ENCODE data around the gene SCFD2. TPM values are rescaled to one million over a fixed set of nuclear protein-coding genes. Genes with fewer than 3 reads are reported as not detected.

The SCFD2 gene
- total and polyA plus RNA-seq, 2 of the 8 experiments (the other 6 are each of a cell fraction or from before 2014, with no cell fraction given) = 6.2 to 10.2 TPM

- H3K9me3 ChIP-seq (ENCODE audit: insufficient read depth in 2 of 2, low read depth in 1 of 2, low read length in 1 of 2) = no peaks in the 10 kb centered on the region
- no peak overlapping the region for H3K27ac ChIP-seq (ENCODE audit: low read depth, low read length)
- no peaks in the 10 kb centered on the region for H3K27me3 ChIP-seq (replicated peaks in 1 of 4; ENCODE audit: control insufficient read depth in 3 of 4, extremely low read depth in 1 of 4, insufficient read depth in 3 of 4, low read length in 3 of 4)
- H3K18ac ChIP-seq (ENCODE audit: extremely low read depth, low read length) = no peak overlapping the region
- DNase-seq (ENCODE audit: low read depth in 1 of 2, low spot score in 2 of 2) = no peak
- H3K4me1 ChIP-seq (replicated peaks in 1 of 4; ENCODE audit: control insufficient read depth in 3 of 4, insufficient read depth in 4 of 4, low read length in 3 of 4) = peaks cover 0 to 7% (median 2%) of the 10 kb centered on the region in 4 experiments; a peak in 2 of 7 replicates
- no peak overlapping the region for H4K8ac ChIP-seq (ENCODE audit: extremely low read depth, insufficient read depth, low read length)
- no peak overlapping the region for H2BK15ac ChIP-seq (ENCODE audit: low read length)
- ChIA-PET CTCF (ENCODE audit: partially characterized antibody) (interaction anchor here (1.2 to 1.8 kb wide), 12 partner anchors 8 to 538 kb away, joined by 3 to 5 read pairs (median 4); no protein-coding TSS in a partner anchor), POLR2A (ENCODE audit: partially characterized antibody) (interaction anchor here (1.0 kb wide), 1 partner anchor 192 kb away, joined by 3 read pairs; no protein-coding TSS in a partner anchor)
- no peak overlapping the region for H2AK5ac ChIP-seq (ENCODE audit: low read depth, low read length)
- no peaks in the 10 kb centered on the region for H4K20me1 ChIP-seq (replicated peaks in 1 of 2; ENCODE audit: control insufficient read depth in 1 of 2, insufficient read depth in 2 of 2, low read length in 2 of 2)
- peak overlapping the region; percentile 9; the same call in 1 of the 2 replicates for H2BK20ac ChIP-seq (ENCODE audit: low read length)
- H2BK120ac ChIP-seq (replicated peaks; ENCODE audit: low read depth, low read length) = no peak overlapping the region
- no peak overlapping the region for H3K23ac ChIP-seq (ENCODE audit: insufficient read length)
- no peaks in the 10 kb centered on the region for H3K23me2 ChIP-seq (ENCODE audit: low read depth, low read length)
- H3K4me3 ChIP-seq (ENCODE audit: extremely low read depth in 1 of 4, insufficient read depth in 2 of 4, low read depth in 3 of 4, low read length in 4 of 4) = no peak overlapping the region
- H3K4me2 ChIP-seq (ENCODE audit: insufficient read depth in 1 of 2, low read depth in 2 of 2, low read length in 2 of 2) = no peak overlapping the region
- no peaks in the 10 kb centered on the region for H3K79me2 ChIP-seq (ENCODE audit: control insufficient read depth in 1 of 2, insufficient read depth in 2 of 2, low read length in 2 of 2)
- no peak overlapping the region for H4K91ac ChIP-seq (replicated peaks; ENCODE audit: insufficient read length, low read length)
- no peak overlapping the region for H2BK5ac ChIP-seq (ENCODE audit: low read depth, low read length)
- no peak overlapping the region for H3K56ac ChIP-seq (replicated peaks; ENCODE audit: insufficient read length, low read depth, low read length)
- H2BK12ac ChIP-seq (ENCODE audit: low read depth, low read length) = no peak overlapping the region; the same call in 1 of the 2 replicates
- H3K4ac ChIP-seq (replicated peaks; ENCODE audit: insufficient read length, low read depth, low read length) = no peak overlapping the region
- no peak overlapping the region for H3K9ac ChIP-seq (replicated peaks in 1 of 4; ENCODE audit: extremely low read depth in 1 of 4, low read depth in 3 of 4, low read length in 3 of 4)
- FAIRE-seq = no peak
- TF ChIP-seq, protein P1, sequence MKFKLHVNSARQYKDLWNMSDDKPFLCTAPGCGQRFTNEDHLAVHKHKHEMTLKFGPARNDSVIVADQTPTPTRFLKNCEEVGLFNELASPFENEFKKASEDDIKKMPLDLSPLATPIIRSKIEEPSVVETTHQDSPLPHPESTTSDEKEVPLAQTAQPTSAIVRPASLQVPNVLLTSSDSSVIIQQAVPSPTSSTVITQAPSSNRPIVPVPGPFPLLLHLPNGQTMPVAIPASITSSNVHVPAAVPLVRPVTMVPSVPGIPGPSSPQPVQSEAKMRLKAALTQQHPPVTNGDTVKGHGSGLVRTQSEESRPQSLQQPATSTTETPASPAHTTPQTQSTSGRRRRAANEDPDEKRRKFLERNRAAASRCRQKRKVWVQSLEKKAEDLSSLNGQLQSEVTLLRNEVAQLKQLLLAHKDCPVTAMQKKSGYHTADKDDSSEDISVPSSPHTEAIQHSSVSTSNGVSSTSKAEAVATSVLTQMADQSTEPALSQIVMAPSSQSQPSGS (IDR thresholded peaks at IDR 0.05; ENCODE audit: low read length) = no peak
- TF ChIP-seq HDAC2 (IDR thresholded peaks at IDR 0.05; ENCODE audit: borderline replicate concordance in 1 of 2, low read depth in 2 of 2, low read length in 2 of 2) = no peak
- no peak for TF ChIP-seq PHF8 (conservative IDR thresholded peaks at IDR 0.05; ENCODE audit: low read depth, low read length)
- no peak for TF ChIP-seq SUZ12 (IDR thresholded peaks at IDR 0.05; ENCODE audit: low read length)
- no peak for TF ChIP-seq CREB1 (IDR thresholded peaks at IDR 0.05)
- TF ChIP-seq EZH2 (IDR thresholded peaks at IDR 0.05; ENCODE audit: low read depth, low read length, severe bottlenecking) = no peak
- TF ChIP-seq BACH1 (IDR thresholded peaks at IDR 0.05; ENCODE audit: low read length) = no peak
- TF ChIP-seq BRCA1 (IDR thresholded peaks at IDR 0.05; ENCODE audit: low read depth, low read length) = no peak
- no peak for TF ChIP-seq MAX (IDR thresholded peaks at IDR 0.05)
- no peak for TF ChIP-seq KDM4A (IDR thresholded peaks at IDR 0.05; ENCODE audit: low read depth, low read length, severe bottlenecking)
- H4K5ac ChIP-seq (ENCODE audit: insufficient read length, low read depth, low read length) = no peak overlapping the region
- no peak overlapping the region for H2AFZ ChIP-seq (ENCODE audit: low read length)
- H3K79me1 ChIP-seq (ENCODE audit: low read depth, low read length) = no peaks in the 10 kb centered on the region
- WGBS, 2 experiments (ENCODE audit: extremely low coverage in 1 of 2, insufficient coverage in 1 of 2, insufficient read length in 1 of 2, insufficient replicate concordance in 2 of 2, low coverage in 1 of 2, low lambda C conversion rate in 2 of 2, missing lambda C conversion rate in 1 of 2) = 97% methylated on average over 6 of the region's 6 CpGs; no CpG with 5 or more reads in 1 of the 2 experiments
- H3K14ac ChIP-seq (ENCODE audit: insufficient read length) = no peak overlapping the region
- H3K36me3 ChIP-seq (ENCODE audit: control insufficient read depth in 2 of 4, insufficient read depth in 4 of 4, low read length in 3 of 4) = no peaks in the 10 kb centered on the region
These were observed 450.0 kb downstream of the SCFD2 start for GRCh38 chr4:52915730-52916300.

All from H1 (cell line).